Measurements from ENCODE around the gene IL22. TPM values are rescaled to one million over a fixed set of nuclear protein-coding genes. Genes with fewer than 3 reads are reported as not detected.
A peak's percentile ranks its signal among the peaks of the same experiment; 100 is the strongest.

The IL22 gene
- total and polyA plus RNA-seq, 9 of the 15 experiments (the other 6 are each of a cell fraction or from before 2014, with no cell fraction given): not detected

DNA sequence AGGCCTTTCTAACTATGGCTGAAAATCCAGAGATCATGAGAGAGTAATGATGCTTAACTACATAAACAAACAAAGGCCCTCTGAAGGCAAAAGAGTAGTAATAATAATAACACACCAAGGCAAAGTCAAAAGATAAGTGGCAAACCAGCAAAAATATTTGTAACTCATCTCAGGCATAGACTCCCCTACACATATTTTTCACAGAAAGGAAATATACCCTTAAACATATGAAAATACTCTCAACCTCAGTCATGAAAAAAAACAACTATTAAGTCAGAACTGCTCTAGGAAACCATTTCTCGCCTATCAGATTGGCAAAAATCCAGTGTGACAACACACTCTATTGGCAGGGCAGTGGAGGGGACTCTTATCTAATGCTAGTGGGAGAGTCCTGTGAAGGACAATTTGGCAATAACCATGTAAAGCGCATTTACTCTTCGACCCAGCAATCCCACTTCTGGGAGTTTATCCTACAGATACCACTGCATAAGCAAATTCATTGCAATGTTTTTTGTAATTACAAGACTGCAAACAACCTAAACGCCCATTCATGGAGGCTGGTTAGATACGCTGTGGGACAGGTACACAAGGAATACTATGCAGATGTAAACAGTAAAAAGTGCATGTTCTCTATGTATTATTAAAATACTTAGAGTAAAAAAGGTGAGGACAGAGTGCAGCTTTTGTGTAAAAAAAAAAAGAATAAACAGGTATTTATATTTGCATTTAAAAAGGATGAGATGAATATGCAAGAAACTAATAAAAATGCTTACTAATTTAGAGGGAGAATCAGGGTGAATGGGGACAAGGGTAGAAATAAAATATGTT, 26.0 kb upstream of the IL22 start (continued):
- TF ChIP-seq, protein P1, sequence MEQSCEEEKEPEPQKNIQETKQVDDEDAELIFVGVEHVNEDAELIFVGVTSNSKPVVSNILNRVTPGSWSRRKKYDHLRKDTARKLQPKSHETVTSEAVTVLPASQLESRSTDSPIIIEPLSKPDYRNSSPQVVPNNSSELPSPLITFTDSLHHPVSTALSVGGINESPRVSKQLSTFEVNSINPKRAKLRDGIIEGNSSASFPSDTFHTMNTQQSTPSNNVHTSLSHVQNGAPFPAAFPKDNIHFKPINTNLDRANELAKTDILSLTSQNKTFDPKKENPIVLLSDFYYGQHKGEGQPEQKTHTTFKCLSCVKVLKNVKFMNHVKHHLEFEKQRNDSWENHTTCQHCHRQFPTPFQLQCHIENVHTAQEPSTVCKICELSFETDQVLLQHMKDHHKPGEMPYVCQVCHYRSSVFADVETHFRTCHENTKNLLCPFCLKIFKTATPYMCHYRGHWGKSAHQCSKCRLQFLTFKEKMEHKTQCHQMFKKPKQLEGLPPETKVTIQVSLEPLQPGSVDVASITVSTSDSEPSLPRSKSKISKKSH (CRISPR knock-in tag; IDR thresholded peaks at IDR 0.05): no peak
- TF ChIP-seq ZNF77 (CRISPR knock-in tag; IDR thresholded peaks at IDR 0.05): no peak
- TF ChIP-seq TAF9B (IDR thresholded peaks at IDR 0.05; ENCODE audit: partially characterized antibody): no peak
- TF ChIP-seq NFIX (CRISPR knock-in tag; IDR thresholded peaks at IDR 0.05; ENCODE audit: low read depth): no peak
- TF ChIP-seq, protein P2, sequence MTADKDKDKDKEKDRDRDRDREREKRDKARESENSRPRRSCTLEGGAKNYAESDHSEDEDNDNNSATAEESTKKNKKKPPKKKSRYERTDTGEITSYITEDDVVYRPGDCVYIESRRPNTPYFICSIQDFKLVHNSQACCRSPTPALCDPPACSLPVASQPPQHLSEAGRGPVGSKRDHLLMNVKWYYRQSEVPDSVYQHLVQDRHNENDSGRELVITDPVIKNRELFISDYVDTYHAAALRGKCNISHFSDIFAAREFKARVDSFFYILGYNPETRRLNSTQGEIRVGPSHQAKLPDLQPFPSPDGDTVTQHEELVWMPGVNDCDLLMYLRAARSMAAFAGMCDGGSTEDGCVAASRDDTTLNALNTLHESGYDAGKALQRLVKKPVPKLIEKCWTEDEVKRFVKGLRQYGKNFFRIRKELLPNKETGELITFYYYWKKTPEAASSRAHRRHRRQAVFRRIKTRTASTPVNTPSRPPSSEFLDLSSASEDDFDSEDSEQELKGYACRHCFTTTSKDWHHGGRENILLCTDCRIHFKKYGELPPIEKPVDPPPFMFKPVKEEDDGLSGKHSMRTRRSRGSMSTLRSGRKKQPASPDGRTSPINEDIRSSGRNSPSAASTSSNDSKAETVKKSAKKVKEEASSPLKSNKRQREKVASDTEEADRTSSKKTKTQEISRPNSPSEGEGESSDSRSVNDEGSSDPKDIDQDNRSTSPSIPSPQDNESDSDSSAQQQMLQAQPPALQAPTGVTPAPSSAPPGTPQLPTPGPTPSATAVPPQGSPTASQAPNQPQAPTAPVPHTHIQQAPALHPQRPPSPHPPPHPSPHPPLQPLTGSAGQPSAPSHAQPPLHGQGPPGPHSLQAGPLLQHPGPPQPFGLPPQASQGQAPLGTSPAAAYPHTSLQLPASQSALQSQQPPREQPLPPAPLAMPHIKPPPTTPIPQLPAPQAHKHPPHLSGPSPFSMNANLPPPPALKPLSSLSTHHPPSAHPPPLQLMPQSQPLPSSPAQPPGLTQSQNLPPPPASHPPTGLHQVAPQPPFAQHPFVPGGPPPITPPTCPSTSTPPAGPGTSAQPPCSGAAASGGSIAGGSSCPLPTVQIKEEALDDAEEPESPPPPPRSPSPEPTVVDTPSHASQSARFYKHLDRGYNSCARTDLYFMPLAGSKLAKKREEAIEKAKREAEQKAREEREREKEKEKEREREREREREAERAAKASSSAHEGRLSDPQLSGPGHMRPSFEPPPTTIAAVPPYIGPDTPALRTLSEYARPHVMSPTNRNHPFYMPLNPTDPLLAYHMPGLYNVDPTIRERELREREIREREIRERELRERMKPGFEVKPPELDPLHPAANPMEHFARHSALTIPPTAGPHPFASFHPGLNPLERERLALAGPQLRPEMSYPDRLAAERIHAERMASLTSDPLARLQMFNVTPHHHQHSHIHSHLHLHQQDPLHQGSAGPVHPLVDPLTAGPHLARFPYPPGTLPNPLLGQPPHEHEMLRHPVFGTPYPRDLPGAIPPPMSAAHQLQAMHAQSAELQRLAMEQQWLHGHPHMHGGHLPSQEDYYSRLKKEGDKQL (CRISPR knock-in tag; IDR thresholded peaks at IDR 0.05; ENCODE audit: borderline replicate concordance): no peak
- no peak for TF ChIP-seq ZNF263 (CRISPR knock-in tag; IDR thresholded peaks at IDR 0.05; ENCODE audit: borderline replicate concordance)
- TF ChIP-seq, protein P3, sequence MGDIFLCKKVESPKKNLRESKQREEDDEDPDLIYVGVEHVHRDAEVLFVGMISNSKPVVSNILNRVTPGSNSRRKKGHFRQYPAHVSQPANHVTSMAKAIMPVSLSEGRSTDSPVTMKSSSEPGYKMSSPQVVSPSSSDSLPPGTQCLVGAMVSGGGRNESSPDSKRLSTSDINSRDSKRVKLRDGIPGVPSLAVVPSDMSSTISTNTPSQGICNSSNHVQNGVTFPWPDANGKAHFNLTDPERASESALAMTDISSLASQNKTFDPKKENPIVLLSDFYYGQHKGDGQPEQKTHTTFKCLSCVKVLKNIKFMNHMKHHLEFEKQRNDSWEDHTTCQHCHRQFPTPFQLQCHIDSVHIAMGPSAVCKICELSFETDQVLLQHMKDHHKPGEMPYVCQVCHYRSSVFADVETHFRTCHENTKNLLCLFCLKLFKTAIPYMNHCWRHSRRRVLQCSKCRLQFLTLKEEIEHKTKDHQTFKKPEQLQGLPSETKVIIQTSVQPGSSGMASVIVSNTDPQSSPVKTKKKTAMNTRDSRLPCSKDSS (IDR thresholded peaks at IDR 0.05; ENCODE audit: low read depth, partially characterized antibody): no peak
- TF ChIP-seq ZNF146 (CRISPR knock-in tag; IDR thresholded peaks at IDR 0.05; ENCODE audit: unreplicated experiment): no peak
- no peak for TF ChIP-seq ZNF444 (CRISPR knock-in tag; IDR thresholded peaks at IDR 0.05)
- no peak for TF ChIP-seq CEBPG (CRISPR knock-in tag; IDR thresholded peaks at IDR 0.05)
- TF ChIP-seq CEBPG (tag; conservative IDR thresholded peaks at IDR 0.05 in 1 of 2, IDR thresholded peaks at IDR 0.05 in 1 of 2): peak; percentile 78 to 82
- peak; percentile 94 for TF ChIP-seq NFIC (IDR thresholded peaks at IDR 0.05)
- TF ChIP-seq FOSL1 (tag; conservative IDR thresholded peaks at IDR 0.05): peak; percentile 34; the same call in 1 of the 2 replicates
- TF ChIP-seq RFX5 (IDR thresholded peaks at IDR 0.05; ENCODE audit: low read depth, low read length): no peak
- TF ChIP-seq, protein P4, sequence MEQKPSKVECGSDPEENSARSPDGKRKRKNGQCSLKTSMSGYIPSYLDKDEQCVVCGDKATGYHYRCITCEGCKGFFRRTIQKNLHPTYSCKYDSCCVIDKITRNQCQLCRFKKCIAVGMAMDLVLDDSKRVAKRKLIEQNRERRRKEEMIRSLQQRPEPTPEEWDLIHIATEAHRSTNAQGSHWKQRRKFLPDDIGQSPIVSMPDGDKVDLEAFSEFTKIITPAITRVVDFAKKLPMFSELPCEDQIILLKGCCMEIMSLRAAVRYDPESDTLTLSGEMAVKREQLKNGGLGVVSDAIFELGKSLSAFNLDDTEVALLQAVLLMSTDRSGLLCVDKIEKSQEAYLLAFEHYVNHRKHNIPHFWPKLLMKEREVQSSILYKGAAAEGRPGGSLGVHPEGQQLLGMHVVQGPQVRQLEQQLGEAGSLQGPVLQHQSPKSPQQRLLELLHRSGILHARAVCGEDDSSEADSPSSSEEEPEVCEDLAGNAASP (IDR thresholded peaks at IDR 0.05): no peak
- TF ChIP-seq ZNF197 (CRISPR knock-in tag; IDR thresholded peaks at IDR 0.05; ENCODE audit: low read depth): 0 out of 2 replicates have a peak, but pooled peaks have one; percentile 55
- peak; percentile 76 for TF ChIP-seq SMAD1 (IDR thresholded peaks at IDR 0.05; ENCODE audit: low read depth, low read length, partially characterized antibody)
- TF ChIP-seq EP300 (IDR thresholded peaks at IDR 0.05; ENCODE audit: low read length): no peak
